TTC549 (cell line): ENCODE measurements around the gene SPACA4.

Experiments
- FAIRE-seq: peaks from 2 replicates; lab custom pipeline; 2012; peaks lifted over from hg19 to GRCh38; lab: Jason Lieb, UNC

SPACA4 gene

DNA sequence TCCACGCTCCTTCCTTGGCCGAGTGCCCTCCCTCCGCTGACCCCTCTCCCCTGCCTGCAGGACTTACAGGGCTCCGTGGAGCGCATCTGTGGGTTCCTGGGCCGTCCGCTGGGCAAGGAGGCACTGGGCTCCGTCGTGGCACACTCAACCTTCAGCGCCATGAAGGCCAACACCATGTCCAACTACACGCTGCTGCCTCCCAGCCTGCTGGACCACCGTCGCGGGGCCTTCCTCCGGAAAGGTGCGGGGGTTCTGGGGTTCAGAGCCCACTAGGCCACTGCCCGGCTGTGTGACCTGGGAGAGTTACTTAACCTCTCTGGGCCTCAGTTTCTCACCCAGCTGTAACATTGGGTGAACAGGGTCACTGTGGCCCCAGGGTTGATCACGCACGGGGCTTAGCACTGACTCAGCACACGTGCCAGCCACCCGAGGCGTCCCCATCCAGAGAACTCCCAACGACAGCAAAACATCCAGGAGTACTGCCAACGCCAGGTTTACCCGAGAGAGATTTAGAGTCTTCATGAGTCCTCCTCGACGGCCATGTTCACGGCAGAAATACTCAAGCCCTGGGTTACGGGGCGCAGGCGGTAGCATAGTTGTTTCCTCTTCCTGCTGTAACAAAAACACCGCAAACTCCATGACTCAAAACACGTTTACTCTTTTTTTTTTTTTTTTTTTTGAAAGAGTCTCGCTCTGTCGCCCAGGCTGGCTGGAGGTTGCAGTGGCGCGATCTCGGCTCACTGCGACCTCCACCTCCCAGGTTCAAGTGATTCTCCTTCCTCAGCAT is 9.7 kb upstream of the SPACA4 start:
- no peak for FAIRE-seq

DNA sequence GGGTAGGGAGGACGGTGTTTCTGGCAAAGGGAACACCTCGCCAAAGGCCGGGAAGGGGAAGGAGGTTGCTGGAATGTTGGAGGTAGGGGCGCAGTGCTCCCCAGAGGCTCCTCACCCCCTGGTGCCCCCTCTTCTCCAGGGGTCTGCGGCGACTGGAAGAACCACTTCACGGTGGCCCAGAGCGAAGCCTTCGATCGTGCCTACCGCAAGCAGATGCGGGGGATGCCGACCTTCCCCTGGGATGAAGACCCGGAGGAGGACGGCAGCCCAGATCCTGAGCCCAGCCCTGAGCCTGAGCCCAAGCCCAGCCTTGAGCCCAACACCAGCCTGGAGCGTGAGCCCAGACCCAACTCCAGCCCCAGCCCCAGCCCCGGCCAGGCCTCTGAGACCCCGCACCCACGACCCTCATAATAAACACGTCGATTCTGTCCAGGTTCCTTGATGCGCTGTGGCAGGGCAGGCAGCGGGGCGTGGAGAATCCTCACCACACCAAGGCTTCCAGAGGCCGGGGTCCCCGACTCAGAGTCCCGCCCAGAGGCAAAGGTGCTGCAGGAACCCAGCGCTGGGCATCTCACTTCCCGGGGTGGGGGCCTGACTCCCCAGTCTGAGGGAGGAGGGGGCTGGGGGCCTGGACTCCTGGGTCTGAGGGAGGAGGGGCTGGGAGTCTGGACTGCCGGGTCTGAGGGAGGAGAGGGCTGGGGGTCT is 7.4 kb upstream of the SPACA4 start:
- FAIRE-seq: no peak

DNA sequence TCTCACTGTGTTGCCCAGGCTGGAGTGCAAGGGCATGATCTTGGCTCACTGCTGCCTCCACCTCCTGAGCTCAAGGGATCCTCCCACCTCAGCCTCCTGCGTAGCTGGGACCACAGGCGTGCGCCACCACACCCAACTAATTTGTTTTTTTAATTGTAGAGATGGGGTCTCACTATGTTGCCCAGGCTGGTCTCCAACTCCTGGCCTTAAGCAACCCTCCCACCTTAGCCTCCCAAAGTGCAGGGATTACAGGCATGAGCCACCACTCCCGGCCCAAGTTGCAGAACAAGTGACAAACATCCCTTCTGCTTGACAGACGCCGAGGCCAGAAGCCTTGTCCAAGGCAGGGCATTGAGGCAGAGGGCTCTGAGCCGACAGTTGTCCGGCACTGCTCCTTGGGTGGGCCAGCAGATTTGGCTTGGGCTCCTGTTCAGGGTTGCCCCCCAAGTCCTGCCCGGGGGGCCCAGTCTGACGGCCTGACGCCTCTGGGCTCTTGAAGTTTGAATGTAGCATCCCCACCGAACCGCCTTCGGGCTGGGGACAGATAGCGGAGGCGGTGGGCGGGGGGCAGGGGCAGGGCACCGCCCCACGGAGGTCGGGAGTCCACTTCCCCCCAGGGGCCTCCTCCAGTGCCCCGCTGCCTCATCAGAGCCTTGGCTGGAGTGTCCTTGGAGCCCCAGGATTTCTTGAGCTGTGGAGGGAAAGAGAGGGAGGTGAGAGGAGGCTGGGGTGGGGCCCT is 5.7 kb upstream of the SPACA4 start:
- FAIRE-seq: no peak

- no peak for FAIRE-seq
Observed at GRCh38 chr19:48603001-48603400, 3.5 kb upstream of the SPACA4 start.

DNA sequence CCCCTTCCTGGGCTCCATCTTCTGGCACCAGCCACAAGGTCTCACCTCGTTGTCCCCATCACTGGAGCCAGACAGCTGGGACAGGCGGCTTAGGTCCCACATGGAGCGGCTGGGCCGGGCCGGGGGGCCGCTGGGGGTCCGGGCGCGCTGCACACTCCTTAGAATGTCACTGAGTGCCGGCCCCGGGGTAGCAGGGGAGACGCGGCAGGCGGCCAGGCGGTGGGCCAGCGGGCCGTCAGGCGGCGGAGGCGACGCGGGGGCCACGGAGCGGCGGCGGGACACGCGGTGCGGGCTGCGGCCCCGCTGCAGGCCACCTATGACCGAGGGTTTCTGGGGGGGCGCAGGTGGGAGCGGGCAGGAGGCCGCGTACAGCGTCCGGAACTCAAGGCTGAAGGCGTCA is 3.1 kb upstream of the SPACA4 start:
- FAIRE-seq: no peak

- FAIRE-seq: no peak
Observed at GRCh38 chr19:48603850-48604249, 2.7 kb upstream of the SPACA4 start.

GRCh38 chr19:48607359-48607755 is 815 bp downstream of the SPACA4 start:
- no peak for FAIRE-seq

DNA sequence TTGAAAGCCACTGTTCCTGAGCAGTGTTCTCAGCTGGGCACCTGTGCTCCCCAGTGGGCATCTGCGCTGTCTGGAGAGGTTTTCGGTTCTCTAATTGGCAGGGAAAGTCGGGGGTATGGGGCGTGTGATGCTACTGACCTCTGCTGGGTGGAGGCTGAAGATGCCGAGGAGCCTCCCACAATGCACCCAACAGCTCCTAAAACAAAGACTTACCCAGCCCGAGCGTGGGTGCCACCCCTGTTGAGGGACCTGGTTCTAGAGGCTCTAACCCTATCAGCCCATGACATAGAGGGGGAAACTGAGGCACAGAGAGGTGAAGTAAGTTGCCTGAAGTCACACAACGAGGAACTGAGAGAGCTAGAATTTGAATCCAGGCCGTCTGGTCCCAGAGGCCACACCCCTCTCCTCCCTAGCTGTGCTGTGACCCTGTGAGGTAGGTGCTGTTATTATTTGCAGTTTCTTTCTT is 2.3 kb downstream of the SPACA4 start:
- no peak for FAIRE-seq

- no peak for FAIRE-seq
Observed at GRCh38 chr19:48609571-48610108, 3.1 kb downstream of the SPACA4 start.

DNA sequence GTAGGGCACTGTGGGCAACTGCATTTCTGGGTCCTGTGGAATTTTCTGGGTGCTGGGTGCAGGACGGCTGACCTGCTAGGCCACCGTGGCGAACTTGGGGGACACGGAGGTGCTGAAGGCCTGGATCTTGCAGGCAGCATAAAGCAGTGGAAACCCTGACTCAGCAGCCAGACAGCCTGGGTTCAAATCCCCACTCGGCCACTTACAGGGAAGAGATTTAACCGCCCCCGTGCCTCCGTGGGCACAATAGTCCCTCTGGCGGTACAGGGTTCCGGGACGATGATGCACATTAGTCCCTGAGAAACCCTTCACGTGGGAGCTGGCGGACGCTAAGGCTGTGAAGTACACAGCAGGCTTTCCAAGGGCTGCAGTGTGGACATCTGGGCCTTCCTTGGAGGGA is 5.3 kb downstream of the SPACA4 start:
- no peak for FAIRE-seq

DNA sequence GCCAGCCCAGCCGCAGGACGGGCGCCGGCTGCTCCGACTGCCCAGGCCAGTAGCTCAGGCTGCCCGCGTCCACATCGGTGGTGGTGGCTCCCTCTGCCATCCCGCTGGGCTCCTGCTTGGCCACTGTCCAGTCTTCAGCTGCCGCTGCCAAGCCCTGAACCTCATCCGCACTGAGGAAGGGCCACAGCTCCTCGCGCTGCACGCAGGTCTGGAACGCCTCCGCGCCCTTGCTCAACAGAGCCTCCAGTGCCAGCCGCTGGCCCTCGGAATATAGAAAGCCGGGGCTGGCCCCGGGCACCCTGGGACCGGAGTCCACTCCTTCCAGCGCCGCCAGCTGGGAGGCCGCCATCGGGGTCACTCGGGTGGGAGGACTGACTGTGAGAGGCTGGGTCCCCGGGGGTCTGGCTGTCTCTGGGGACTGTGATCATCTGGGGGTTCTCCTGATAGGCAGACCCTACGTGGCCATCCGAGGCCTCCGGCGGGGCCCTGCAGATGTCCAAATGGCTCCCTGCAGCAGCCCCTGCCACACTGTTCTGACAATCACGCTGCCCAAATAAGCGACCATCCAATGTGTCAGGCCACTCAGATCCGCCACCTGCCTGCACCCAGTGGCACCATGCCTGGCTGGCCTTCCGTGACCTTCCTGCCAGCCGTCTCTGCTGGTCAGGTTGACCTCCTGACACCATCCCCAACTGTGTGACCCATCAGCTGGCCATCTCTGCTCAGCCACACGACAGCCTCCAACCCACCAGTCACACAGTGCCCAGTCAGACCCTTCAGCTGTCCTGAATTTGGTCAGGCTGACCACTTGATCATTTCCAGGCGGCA is 6.7 kb downstream of the SPACA4 start:
- FAIRE-seq: no peak

DNA sequence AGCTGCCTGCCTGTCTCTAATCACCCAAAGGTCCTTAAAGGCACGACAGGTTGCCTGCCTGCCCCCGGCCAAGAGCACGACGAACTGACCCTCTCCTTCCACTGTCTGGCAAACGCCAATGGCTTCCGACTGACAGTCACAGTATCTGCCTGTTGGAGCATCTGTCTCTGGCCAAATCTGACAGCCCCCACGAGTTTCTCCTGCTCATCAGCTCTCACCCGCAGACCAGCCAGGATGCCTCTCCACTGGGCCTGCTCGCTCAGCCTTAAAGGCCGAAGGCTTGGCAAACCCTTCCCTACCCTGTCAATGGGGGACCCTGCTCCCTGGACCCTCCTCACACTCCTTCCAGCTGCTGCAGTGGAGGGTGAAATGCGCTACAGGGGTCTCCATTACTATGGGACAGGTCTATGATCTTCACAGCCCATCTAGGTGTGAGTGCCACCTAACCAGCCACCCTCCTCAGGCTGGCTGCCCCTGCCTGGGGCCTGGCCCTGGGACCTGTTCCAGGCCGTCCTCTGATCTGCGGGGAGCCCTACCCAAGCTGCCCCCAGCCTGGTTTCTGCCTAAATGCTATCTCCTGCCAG is 7.4 kb downstream of the SPACA4 start:
- FAIRE-seq: no peak

DNA sequence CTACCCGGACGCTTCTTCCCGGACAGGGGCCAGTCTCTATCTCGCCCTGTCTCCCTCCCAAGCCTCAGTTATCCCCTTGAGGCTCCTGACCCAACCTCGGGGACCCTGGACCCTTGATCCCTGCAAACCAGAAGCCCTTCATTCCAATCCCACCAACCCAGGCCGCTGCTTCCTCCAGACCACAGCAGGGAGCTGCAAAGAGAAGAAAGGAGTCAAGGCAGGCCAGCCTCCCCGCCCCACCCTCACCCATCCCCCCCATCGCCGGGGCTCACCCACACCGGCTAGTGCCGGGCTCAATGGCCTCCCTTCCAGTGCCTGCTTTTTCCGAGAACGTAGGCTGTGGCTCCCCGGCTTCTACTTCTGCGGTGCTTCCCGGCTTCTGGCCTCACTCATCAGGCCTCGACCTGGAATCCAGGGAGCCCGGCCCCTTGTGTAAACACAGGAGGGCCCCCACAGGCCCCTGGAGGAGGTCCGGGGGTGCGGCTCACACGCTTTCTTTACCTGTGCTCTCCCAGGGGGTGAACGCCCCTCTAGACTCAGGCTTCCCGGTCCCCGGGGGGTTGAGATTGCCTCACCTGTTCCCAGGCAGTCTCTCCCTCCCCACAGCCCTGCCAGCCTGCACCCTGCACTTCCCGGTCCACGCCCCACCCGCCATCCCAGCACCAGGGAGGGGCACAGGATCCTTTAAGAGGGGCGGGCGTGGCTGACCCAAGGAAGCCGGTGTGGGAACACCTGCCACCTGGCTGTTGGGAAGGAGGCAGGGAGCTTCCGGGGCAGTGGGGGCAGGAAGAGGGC is 8.1 kb downstream of the SPACA4 start, which contains the start of gene FAM83E:
TSS of gene FAM83E (minus strand) at position 641 of the 795 bp plus-strand sequence. CDS start 1,704 bp downstream, outside the sequence.
- FAIRE-seq: no peak

GRCh38 chr19:48615231-48616040 is 8.9 kb downstream of the SPACA4 start:
- no peak for FAIRE-seq

GRCh38 chr19:48616041-48616436 is 9.5 kb downstream of the SPACA4 start:
- no peak for FAIRE-seq

DNA sequence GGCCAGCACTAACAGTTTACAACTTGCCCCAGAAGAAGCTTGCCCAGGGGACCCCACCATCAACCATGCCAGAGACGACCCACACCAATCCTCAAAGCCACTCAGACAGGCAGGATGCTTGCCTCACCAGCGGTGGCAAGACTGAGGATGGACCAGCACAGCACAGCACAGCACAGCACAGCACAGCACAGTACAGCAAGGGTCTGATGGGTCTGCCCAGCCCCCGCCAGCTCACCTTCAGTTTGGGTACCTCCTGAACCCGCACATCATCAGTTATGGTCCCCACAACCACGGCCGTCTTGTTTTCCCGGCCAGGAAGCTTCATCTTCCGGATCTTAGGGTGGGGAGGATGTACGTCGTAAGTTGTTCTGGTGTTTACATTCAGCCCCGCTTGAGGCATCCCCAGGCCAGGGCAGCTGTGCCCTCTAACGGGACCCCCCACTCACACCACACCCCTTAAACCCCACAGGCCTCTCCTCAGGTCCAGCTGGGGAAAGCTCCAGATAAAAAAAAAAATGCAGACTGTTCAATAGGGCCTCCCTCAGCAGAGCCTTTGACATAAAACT is 10.0 kb downstream of the SPACA4 start:
- no peak for FAIRE-seq

GRCh38 chr19:48617146-48617937 is 10.8 kb downstream of the SPACA4 start:
- no peak for FAIRE-seq

GRCh38 chr19:48618278-48618915 is 11.9 kb downstream of the SPACA4 start:
- FAIRE-seq: no peak
